HL-60 (cell line): ENCODE results near the gene SLC36A2.

Experiments
- GABPA ChIP-seq: IDR thresholded peaks from 2 replicates; pipeline ENCODE4 v1.6.1; 2012; ENCODE audit warnings: low read depth
- POLR2AphosphoS5 ChIP-seq: IDR thresholded peaks from 2 replicates; pipeline ENCODE4 v1.6.1; 2012; ENCODE audit warnings: low read depth
- SPI1 ChIP-seq: IDR thresholded peaks from 2 replicates; pipeline ENCODE4 v1.6.1; 2012; ENCODE audit warnings: low read depth, mild to moderate bottlenecking, borderline replicate concordance
- TF ChIP-seq, protein P1 (sequence below): IDR thresholded peaks from one replicate; pipeline ENCODE4 v1.5.1; 2011; ENCODE audit warnings: low read length, control low read depth, inconsistent platforms; ENCODE audit not compliant: insufficient read depth
- TF ChIP-seq, protein P2 (sequence below): IDR thresholded peaks from 2 replicates; pipeline ENCODE4 v1.6.1; 2012; ENCODE audit warnings: low read depth; ENCODE audit not compliant: insufficient replicate concordance

DNA sequence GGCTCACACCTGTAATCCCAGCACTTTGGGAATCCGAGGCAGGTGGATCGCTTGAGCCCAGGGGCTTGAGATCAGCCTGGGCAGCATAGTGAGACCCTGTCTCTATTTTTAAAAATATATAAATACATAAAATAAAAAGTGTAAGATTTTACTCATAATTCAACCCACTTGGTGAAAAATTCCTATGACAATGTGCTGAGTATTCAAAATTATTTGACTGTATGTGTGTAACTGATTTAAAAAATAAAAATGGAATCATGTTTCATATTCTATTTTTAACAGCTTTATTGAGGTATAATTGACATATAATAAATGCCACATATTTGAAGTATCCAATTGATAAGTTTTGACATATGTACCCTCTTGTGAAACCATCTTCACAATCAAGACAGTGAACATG, 71.6 kb downstream of the SLC36A2 start:
- TF ChIP-seq, protein P1, sequence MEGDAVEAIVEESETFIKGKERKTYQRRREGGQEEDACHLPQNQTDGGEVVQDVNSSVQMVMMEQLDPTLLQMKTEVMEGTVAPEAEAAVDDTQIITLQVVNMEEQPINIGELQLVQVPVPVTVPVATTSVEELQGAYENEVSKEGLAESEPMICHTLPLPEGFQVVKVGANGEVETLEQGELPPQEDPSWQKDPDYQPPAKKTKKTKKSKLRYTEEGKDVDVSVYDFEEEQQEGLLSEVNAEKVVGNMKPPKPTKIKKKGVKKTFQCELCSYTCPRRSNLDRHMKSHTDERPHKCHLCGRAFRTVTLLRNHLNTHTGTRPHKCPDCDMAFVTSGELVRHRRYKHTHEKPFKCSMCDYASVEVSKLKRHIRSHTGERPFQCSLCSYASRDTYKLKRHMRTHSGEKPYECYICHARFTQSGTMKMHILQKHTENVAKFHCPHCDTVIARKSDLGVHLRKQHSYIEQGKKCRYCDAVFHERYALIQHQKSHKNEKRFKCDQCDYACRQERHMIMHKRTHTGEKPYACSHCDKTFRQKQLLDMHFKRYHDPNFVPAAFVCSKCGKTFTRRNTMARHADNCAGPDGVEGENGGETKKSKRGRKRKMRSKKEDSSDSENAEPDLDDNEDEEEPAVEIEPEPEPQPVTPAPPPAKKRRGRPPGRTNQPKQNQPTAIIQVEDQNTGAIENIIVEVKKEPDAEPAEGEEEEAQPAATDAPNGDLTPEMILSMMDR: no peak
- TF ChIP-seq SPI1: no peak
- no peak for TF ChIP-seq GABPA
- TF ChIP-seq POLR2AphosphoS5: no peak
- TF ChIP-seq, protein P2, sequence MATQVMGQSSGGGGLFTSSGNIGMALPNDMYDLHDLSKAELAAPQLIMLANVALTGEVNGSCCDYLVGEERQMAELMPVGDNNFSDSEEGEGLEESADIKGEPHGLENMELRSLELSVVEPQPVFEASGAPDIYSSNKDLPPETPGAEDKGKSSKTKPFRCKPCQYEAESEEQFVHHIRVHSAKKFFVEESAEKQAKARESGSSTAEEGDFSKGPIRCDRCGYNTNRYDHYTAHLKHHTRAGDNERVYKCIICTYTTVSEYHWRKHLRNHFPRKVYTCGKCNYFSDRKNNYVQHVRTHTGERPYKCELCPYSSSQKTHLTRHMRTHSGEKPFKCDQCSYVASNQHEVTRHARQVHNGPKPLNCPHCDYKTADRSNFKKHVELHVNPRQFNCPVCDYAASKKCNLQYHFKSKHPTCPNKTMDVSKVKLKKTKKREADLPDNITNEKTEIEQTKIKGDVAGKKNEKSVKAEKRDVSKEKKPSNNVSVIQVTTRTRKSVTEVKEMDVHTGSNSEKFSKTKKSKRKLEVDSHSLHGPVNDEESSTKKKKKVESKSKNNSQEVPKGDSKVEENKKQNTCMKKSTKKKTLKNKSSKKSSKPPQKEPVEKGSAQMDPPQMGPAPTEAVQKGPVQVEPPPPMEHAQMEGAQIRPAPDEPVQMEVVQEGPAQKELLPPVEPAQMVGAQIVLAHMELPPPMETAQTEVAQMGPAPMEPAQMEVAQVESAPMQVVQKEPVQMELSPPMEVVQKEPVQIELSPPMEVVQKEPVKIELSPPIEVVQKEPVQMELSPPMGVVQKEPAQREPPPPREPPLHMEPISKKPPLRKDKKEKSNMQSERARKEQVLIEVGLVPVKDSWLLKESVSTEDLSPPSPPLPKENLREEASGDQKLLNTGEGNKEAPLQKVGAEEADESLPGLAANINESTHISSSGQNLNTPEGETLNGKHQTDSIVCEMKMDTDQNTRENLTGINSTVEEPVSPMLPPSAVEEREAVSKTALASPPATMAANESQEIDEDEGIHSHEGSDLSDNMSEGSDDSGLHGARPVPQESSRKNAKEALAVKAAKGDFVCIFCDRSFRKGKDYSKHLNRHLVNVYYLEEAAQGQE: no peak
